Endothelial cell (in vitro differentiated cells): Measurements from ENCODE around the gene ADORA2A. TPM values are rescaled to one million over a fixed set of nuclear protein-coding genes. Genes with fewer than 3 reads are reported as not detected.
A peak's percentile ranks its signal among the peaks of the same experiment; 100 is the strongest.

Experiments
- DNase-seq: peaks from one replicate; pipeline ENCODE4 v3.0.0; 2021; ENCODE audit warnings: low spot score
- H3K27ac Mint-ChIP-seq: one replicate; pipeline ENCODE4 v1.8.0; 2021; ENCODE audit warnings: mixed read lengths, inconsistent platforms; ENCODE audit not compliant: unreplicated experiment
- H3K27me3 Mint-ChIP-seq: one replicate; pipeline ENCODE4 v1.8.0; 2021; ENCODE audit warnings: mild to moderate bottlenecking, moderate library complexity, mixed read lengths, inconsistent platforms; ENCODE audit not compliant: unreplicated experiment
- H3K36me3 Mint-ChIP-seq: one replicate; pipeline ENCODE4 v1.8.0; 2021; ENCODE audit warnings: mild to moderate bottlenecking, low read depth, mixed read lengths, inconsistent platforms; ENCODE audit not compliant: unreplicated experiment
- H3K4me1 Mint-ChIP-seq: one replicate; pipeline ENCODE4 v1.8.0; 2021; ENCODE audit warnings: mild to moderate bottlenecking, mixed read lengths, inconsistent platforms; ENCODE audit not compliant: unreplicated experiment
- H3K4me3 Mint-ChIP-seq: one replicate; pipeline ENCODE4 v1.8.0; 2021; ENCODE audit warnings: mild to moderate bottlenecking, mixed read lengths, inconsistent platforms; ENCODE audit not compliant: unreplicated experiment
- H3K9me3 Mint-ChIP-seq: one replicate; pipeline ENCODE4 v1.8.0; 2021; ENCODE audit warnings: mixed read lengths, inconsistent platforms; ENCODE audit not compliant: unreplicated experiment
- long read RNA-seq: library from polyadenylated mRNA; unstranded; transcript quantifications from one replicate; pipeline ENCODE4 v2.0.0, GENCODE V29; 2020; ENCODE audit not compliant: unreplicated experiment
- total RNA-seq: library from RNA; stranded (reverse); fragmentation: NEBNext Ultra II Directional; extraction: Animal tissue kit (Norgen Biotek cat#: 25700); gene quantifications from one replicate; pipeline ENCODE4 v1.2.1, GENCODE V29; 2021; ENCODE audit not compliant: unreplicated experiment
- TF ChIP-seq, protein P1 (sequence below): fragments of 200-600 bp; sonication (generic); IDR thresholded peaks from one replicate; pipeline ENCODE4 v1.5.0; 2021; ENCODE audit warnings: antibody characterized with exemption; ENCODE audit not compliant: unreplicated experiment

ADORA2A gene
- total RNA-seq, result 18.5 TPM
- long read RNA-seq, partial matches to known transcripts, result 0 of 21 reads
- long read RNA-seq, other reads (novel, unspliced or antisense), result 18 of 21 reads

DNA sequence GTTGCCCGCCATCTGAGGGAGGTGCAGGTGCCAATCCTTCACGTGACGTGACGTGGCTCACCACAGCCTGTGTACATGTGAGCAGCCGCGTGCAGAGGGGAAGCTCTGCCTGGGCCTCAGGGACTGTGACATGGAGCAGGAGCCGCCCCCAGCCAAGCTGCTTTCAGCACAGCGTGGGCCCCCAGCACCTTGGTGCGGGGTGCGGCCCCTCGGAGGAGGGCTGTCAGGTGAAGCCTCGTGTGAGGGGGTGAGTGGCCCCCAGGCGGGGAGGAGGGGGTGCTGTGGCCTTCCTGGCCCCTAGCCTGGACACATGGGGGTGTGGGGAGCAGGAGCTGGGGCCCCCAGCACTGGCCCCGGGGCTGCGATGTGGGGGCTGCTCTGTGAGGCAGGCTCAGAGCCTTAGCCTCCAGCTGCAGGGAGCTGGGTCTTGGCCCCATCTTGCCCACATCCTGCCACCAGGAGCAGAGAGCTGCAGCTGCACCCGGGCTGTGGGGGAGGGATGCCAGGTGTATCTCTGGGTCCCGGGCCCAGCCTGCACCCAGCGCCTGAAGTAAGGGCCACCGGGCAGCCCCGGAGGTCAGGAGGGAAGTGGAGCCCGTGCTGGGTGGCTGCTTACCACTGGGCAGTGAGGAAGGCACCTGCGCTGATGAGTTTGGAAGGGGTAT is at the start of gene ADORA2A:
Gene ADORA2A (plus strand): TSS at position 100 of the 665 bp plus-strand sequence. CDS start 5,806 bp downstream, outside the sequence.
- no peak within 1 kb of the TSS for H3K27ac Mint-ChIP-seq
- no peaks in the 10 kb centered on the region for H3K9me3 Mint-ChIP-seq
- DNase-seq, result no peak
- H3K36me3 Mint-ChIP-seq, result peaks cover 5% of the 10 kb centered on the region
- H3K4me3 Mint-ChIP-seq, result peak within 1 kb of the TSS; percentile 74
- H3K4me1 Mint-ChIP-seq, result peaks cover 19% of the 10 kb centered on the region
- TF ChIP-seq, protein P1, sequence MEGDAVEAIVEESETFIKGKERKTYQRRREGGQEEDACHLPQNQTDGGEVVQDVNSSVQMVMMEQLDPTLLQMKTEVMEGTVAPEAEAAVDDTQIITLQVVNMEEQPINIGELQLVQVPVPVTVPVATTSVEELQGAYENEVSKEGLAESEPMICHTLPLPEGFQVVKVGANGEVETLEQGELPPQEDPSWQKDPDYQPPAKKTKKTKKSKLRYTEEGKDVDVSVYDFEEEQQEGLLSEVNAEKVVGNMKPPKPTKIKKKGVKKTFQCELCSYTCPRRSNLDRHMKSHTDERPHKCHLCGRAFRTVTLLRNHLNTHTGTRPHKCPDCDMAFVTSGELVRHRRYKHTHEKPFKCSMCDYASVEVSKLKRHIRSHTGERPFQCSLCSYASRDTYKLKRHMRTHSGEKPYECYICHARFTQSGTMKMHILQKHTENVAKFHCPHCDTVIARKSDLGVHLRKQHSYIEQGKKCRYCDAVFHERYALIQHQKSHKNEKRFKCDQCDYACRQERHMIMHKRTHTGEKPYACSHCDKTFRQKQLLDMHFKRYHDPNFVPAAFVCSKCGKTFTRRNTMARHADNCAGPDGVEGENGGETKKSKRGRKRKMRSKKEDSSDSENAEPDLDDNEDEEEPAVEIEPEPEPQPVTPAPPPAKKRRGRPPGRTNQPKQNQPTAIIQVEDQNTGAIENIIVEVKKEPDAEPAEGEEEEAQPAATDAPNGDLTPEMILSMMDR, result no peak
- peaks cover 21% of the 10 kb centered on the region for H3K27me3 Mint-ChIP-seq

DNA sequence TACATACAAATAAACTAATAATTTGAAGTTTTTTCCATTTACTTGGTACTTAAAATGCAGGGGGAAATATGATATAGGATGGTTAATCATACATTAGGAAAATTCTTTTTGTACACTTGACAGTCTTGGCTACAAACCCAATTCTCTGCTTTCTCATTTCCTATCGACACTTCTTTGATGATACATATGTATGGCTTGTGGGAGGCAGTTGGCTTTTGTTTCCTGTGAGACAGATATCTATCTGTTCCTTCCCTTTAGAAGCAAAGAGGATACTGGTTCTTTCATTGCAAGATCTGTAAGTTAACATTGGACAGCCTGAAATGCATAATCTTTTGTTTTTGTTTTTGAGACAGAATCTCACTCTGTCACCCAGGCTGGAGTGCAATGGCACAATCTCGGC is 47.9 kb upstream of the ADORA2A start:
- TF ChIP-seq, protein P1, result no peak
- no peak for DNase-seq
- no peak overlapping the region for H3K4me3 Mint-ChIP-seq
- H3K27me3 Mint-ChIP-seq, result no peaks in the 10 kb centered on the region
- peaks cover 15% of the 10 kb centered on the region for H3K36me3 Mint-ChIP-seq
- peaks cover 10% of the 10 kb centered on the region for H3K4me1 Mint-ChIP-seq
- no peak overlapping the region for H3K27ac Mint-ChIP-seq
- no peaks in the 10 kb centered on the region for H3K9me3 Mint-ChIP-seq

DNA sequence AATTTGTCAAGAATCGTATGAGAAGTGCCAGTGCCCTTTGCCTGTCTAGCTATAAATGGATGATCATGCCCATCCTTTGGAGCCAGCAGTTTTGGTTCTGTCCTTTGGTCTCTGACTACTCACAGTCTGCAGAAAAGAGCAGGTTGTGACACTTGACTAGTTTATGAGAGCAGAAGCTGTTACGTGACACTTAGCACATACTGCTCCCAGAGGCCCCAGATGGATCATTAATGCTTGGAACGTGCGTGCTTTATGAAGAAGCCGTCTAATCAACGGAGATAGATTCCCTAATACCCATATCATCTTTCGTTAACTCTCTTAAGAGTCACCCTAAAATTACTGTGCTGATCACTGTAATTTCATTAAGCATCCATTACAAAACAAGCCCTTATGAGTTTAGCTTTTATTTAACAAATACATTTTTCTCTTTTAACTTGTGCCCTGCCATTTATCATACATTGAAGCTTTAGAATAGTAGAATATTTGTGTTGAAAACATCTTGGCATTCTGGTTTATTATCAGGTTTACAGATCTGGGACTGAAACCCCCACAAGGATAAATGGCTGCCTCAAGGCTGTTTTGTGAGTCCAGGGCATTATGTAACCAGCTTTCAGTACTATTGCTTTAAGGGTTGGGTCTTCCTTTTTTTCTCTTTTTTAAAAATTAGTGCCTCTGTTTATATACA is 47.0 kb upstream of the ADORA2A start:
- no peaks in the 10 kb centered on the region for H3K9me3 Mint-ChIP-seq
- peaks cover 7% of the 10 kb centered on the region for H3K36me3 Mint-ChIP-seq
- no peak overlapping the region for H3K4me3 Mint-ChIP-seq
- H3K27me3 Mint-ChIP-seq, result no peaks in the 10 kb centered on the region
- DNase-seq, result no peak
- H3K4me1 Mint-ChIP-seq, result peaks cover 11% of the 10 kb centered on the region
- H3K27ac Mint-ChIP-seq, result no peak overlapping the region
- TF ChIP-seq, protein P1, result no peak

DNA sequence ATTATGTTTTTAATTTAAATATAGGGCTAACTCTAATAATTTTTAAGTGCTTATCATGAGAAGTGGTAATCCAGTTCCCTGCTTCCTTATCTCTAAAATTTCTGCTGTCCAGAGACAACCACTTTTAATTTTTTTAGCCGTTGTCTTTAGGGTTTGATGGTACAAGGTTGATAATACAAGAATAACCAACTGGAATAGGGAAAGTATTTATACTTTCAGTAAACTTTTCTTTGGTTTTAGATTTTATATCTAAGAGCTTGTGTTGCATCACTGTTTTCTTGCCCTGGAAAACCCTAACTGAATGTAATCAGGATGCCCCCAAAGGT is 46.5 kb upstream of the ADORA2A start:
- no peak for DNase-seq
- TF ChIP-seq, protein P1, result no peak
- Mint-ChIP-seq H3K27me3 (peaks cover 2% of the 10 kb centered on the region), H3K9me3 (no peaks in the 10 kb centered on the region), H3K36me3 (peaks cover 7% of the 10 kb centered on the region), H3K4me3 (no peak overlapping the region), H3K27ac (no peak overlapping the region), H3K4me1 (peaks cover 11% of the 10 kb centered on the region)

DNA sequence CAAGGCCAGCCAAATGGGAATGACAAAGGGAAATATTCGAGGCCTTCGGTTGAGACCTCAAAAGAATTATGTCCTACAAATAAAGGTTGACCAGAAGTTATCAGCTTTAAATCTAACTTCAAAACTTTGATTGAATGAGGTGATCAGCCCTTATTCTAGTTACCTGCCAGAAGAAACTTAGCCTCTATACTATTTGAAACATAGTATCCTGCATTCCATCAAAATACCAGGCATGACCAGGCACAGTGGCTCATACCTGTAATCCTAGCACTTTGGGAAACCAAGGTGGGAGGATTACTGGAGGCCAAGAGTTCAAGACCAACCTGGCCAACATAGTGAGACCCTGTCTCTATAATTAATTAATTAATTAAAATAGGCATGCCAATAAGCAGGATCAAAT is 44.3 kb upstream of the ADORA2A start:
- Mint-ChIP-seq H3K4me1 (peaks cover 11% of the 10 kb centered on the region), H3K9me3 (no peaks in the 10 kb centered on the region), H3K4me3 (no peak overlapping the region), H3K27me3 (peaks cover 2% of the 10 kb centered on the region), H3K36me3 (peaks cover 3% of the 10 kb centered on the region), H3K27ac (no peak overlapping the region)
- TF ChIP-seq, protein P1, result no peak
- no peak for DNase-seq
